HepG2 (cell line): ENCODE data around the gene HCFC1R1. TPM values are rescaled to one million over a fixed set of nuclear protein-coding genes. Genes with fewer than 3 reads are reported as not detected.

Experiments used
- ARHGAP35 ChIP-seq: sonication (generic); formaldehyde crosslinking; IDR thresholded peaks from 2 replicates; pipeline ENCODE4 v1.9.0; 2022; ENCODE audit warnings: mild to moderate bottlenecking, inconsistent platforms, moderate library complexity, missing genetic modification reagents, borderline replicate concordance
- CBX2 ChIP-seq, 2 experiments: fragments of 200-600 bp in 1 of 2; sonication (generic); formaldehyde crosslinking in 1 of 2; IDR thresholded peaks; 2 replicates each; pipeline versions ENCODE4 v1.7.0 to v1.8.1; 2018 to 2022; ENCODE audit warnings: low read depth in 2 of 2, low read length in 1 of 2, mild to moderate bottlenecking in 1 of 2, missing genetic modification reagents in 1 of 2
- CENPX ChIP-seq: sonication (generic); formaldehyde crosslinking; IDR thresholded peaks from 2 replicates; pipeline ENCODE4 v1.9.0; 2021; ENCODE audit warnings: mild to moderate bottlenecking, missing genetic modification reagents, moderate library complexity
- CREM ChIP-seq, 2 experiments: sonication (generic) in 1 of 2; formaldehyde crosslinking in 1 of 2; IDR thresholded peaks; 2 replicates each; pipeline versions ENCODE4 v1.4.0 to v1.6.1; 2016 to 2020; ENCODE audit warnings: antibody characterized with exemption in 1 of 2, mild to moderate bottlenecking in 1 of 2, missing genetic modification reagents in 1 of 2
- ELF3 ChIP-seq: IDR thresholded peaks from 2 replicates; pipeline ENCODE4 v1.6.1; 2016; ENCODE audit warnings: missing genetic modification reagents, missing compliant biosample characterization
- FIP1L1 ChIP-seq: fragments of 200-400 bp; formaldehyde crosslinking; IDR thresholded peaks from 2 replicates; pipeline ENCODE4 v1.6.1; 2018; ENCODE audit warnings: low read depth, mild to moderate bottlenecking, low read length, moderate library complexity, borderline replicate concordance; ENCODE audit not compliant: insufficient read depth
- HIVEP1 ChIP-seq: sonication (generic); formaldehyde crosslinking; IDR thresholded peaks from 2 replicates; pipeline ENCODE4 v1.4.0; 2020; ENCODE audit warnings: mild to moderate bottlenecking, missing genetic modification reagents
- HNRNPLL ChIP-seq: fragments of 200-400 bp; formaldehyde crosslinking; IDR thresholded peaks from 2 replicates; pipeline ENCODE4 v1.6.1; 2017; ENCODE audit warnings: mild to moderate bottlenecking, low read depth, low read length; ENCODE audit not compliant: poor library complexity, severe bottlenecking
- JARID2 ChIP-seq: sonication (generic); formaldehyde crosslinking; IDR thresholded peaks from 2 replicates; pipeline ENCODE4 v1.8.1; 2023; ENCODE audit warnings: missing genetic modification reagents, inconsistent platforms; ENCODE audit not compliant: insufficient replicate concordance
- KDM1A ChIP-seq: IDR thresholded peaks from 2 replicates; pipeline ENCODE4 v1.6.1; 2016; ENCODE audit warnings: missing compliant biosample characterization
- KDM4B ChIP-seq: sonication (generic); formaldehyde crosslinking; IDR thresholded peaks from 2 replicates; pipeline ENCODE4 v1.4.0; 2020; ENCODE audit warnings: missing genetic modification reagents
- KLF6 ChIP-seq: IDR thresholded peaks from 2 replicates; pipeline ENCODE4 v1.8.0; 2016; ENCODE audit warnings: missing biosample characterization, missing genetic modification reagents
- MEF2D ChIP-seq: sonication (generic); formaldehyde crosslinking; IDR thresholded peaks from 2 replicates; pipeline ENCODE4 v1.5.1; 2020; ENCODE audit warnings: mild to moderate bottlenecking, missing genetic modification reagents
- NAIF1 ChIP-seq: sonication (generic); formaldehyde crosslinking; IDR thresholded peaks from 2 replicates; pipeline ENCODE4 v1.5.0; 2020; ENCODE audit warnings: mild to moderate bottlenecking, missing genetic modification reagents, borderline replicate concordance
- PHF5A ChIP-seq: IDR thresholded peaks from one replicate; pipeline ENCODE4 v1.6.1; 2018; ENCODE audit warnings: low read depth, missing genetic modification reagents; ENCODE audit not compliant: unreplicated experiment
- SIX1 ChIP-seq: sonication (generic); formaldehyde crosslinking; IDR thresholded peaks from 2 replicates; pipeline ENCODE4 v1.4.0; 2020; ENCODE audit warnings: missing genetic modification reagents, borderline replicate concordance
- SMYD3 ChIP-seq: sonication (generic); formaldehyde crosslinking; IDR thresholded peaks from 2 replicates; pipeline ENCODE4 v1.8.1; 2023; ENCODE audit warnings: mild to moderate bottlenecking, missing genetic modification reagents
- TBP ChIP-seq: sonication (generic); formaldehyde crosslinking; IDR thresholded peaks from 2 replicates; pipeline ENCODE4 v1.5.0; 2020; ENCODE audit warnings: missing genetic modification reagents
- ZC3H13 ChIP-seq: sonication (generic); formaldehyde crosslinking; IDR thresholded peaks from 2 replicates; pipeline ENCODE4 v1.8.1; 2023; ENCODE audit warnings: mild to moderate bottlenecking, missing genetic modification reagents, moderate library complexity
- ZFYVE20 ChIP-seq: sonication (generic); formaldehyde crosslinking; IDR thresholded peaks from 2 replicates; pipeline ENCODE4 v1.8.0; 2023; ENCODE audit warnings: low read depth, mild to moderate bottlenecking, moderate library complexity, missing genetic modification reagents, borderline replicate concordance
- ZNF225 ChIP-seq: sonication (generic); formaldehyde crosslinking; IDR thresholded peaks from 2 replicates; pipeline ENCODE4 v1.4.0; 2020; ENCODE audit warnings: mild to moderate bottlenecking, missing genetic modification reagents
- ZNF30 ChIP-seq: sonication (generic); formaldehyde crosslinking; IDR thresholded peaks from 2 replicates; pipeline ENCODE4 v1.5.0; 2020; ENCODE audit warnings: mild to moderate bottlenecking, missing genetic modification reagents
- ZNF891 ChIP-seq: sonication (generic); formaldehyde crosslinking; IDR thresholded peaks from 2 replicates; pipeline ENCODE4 v1.5.0; 2020; ENCODE audit warnings: mild to moderate bottlenecking, missing genetic modification reagents
- ZSCAN30 ChIP-seq: sonication (generic); formaldehyde crosslinking; IDR thresholded peaks from 2 replicates; pipeline ENCODE4 v1.5.0; 2020; ENCODE audit warnings: mild to moderate bottlenecking, missing genetic modification reagents
- polyA plus RNA-seq, 8 experiments: library from polyadenylated mRNA; depleted of rRNA in 3 of 8; stranded (reverse) in 7 of 8; unstranded in 1 of 8; fragments of >200 nt; fragmentation: Illumina TruSeq in 4 of 8; extraction: Trizol in 4 of 8; gene quantifications; 2 replicates each; pipeline versions ENCODE4 v1.2.1 to v1.2.3, GENCODE V29; 2011 to 2016; ENCODE audit warnings: low read depth in 4 of 8, missing spikeins in 1 of 8, mixed read lengths in 1 of 8; ENCODE audit not compliant: insufficient read depth in 1 of 8
- total RNA-seq, 5 experiments: library from RNA; depleted of rRNA; stranded (reverse); fragments of >200 nt; fragmentation: Illumina TruSeq; extraction: Trizol; gene quantifications; 2 replicates each; pipeline ENCODE4 v1.2.3, GENCODE V29; 2016; ENCODE audit warnings: low read depth in 1 of 5
- TF ChIP-seq, protein P1 (sequence below): sonication (generic); formaldehyde crosslinking; IDR thresholded peaks from 2 replicates; pipeline ENCODE4 v1.5.0; 2020; ENCODE audit warnings: missing genetic modification reagents
- TF ChIP-seq, protein P2 (sequence below): sonication (generic); formaldehyde crosslinking; IDR thresholded peaks from 2 replicates; pipeline ENCODE4 v1.5.0; 2020; ENCODE audit warnings: missing genetic modification reagents
- TF ChIP-seq, protein P3 (sequence below): sonication (generic); formaldehyde crosslinking; IDR thresholded peaks from 2 replicates; pipeline ENCODE4 v1.4.0; 2020; ENCODE audit warnings: mild to moderate bottlenecking, missing genetic modification reagents

Gene HCFC1R1
- total and polyA plus RNA-seq, 2 of the 13 experiments (the other 11 are each of a cell fraction or from before 2014, with no cell fraction given) = 13.8 to 16.1 TPM

DNA sequence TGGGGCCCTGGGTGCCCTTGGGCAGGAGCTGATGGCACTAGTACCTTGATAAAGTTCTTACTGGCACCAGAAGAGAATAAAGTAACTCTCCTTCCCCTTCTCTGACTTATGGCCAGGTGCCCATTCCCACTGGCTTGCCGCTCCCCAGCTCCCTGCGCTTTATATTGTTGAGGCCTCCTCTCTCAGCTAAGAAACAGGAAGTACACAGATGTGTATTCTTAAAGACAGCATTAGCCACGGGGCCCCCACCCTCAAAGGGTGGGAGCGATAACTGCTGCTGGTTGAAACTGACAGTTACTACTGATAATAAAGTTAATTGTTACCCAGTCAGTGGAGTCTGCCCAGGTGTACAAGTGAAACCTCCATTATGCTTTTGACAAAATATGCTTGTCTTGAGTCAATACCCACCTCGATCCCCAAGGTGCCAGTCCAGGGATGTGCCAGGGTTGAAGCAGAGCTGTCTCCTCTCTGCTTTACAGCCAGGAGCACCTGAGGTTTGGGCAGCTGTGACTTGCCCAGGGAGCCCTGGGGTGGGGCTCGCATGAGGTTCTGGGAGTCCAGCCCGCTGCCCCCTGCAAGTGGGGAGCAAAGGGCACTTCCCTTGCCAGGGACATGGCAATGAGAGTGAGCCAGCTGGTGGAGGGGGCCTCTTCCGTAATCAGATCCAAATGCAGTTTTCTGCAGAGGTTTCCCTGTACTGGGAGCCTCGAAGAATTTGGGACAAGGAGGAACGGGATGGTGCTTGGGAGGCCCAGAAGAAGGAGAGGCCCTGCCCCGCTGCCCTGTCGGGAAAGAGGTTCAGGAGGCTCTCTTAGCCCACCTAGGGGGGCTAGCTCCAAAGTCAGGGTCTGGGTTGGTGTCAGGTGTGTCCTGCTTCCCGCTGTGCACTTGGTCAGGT lies 16.4 kb downstream of the HCFC1R1 start (continued):
- TF ChIP-seq, protein P1, sequence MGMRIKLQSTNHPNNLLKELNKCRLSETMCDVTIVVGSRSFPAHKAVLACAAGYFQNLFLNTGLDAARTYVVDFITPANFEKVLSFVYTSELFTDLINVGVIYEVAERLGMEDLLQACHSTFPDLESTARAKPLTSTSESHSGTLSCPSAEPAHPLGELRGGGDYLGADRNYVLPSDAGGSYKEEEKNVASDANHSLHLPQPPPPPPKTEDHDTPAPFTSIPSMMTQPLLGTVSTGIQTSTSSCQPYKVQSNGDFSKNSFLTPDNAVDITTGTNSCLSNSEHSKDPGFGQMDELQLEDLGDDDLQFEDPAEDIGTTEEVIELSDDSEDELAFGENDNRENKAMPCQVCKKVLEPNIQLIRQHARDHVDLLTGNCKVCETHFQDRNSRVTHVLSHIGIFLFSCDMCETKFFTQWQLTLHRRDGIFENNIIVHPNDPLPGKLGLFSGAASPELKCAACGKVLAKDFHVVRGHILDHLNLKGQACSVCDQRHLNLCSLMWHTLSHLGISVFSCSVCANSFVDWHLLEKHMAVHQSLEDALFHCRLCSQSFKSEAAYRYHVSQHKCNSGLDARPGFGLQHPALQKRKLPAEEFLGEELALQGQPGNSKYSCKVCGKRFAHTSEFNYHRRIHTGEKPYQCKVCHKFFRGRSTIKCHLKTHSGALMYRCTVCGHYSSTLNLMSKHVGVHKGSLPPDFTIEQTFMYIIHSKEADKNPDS (CRISPR knock-in tag) = no peak
- no peak for TF ChIP-seq SIX1 (CRISPR knock-in tag)
- no peak for TF ChIP-seq KLF6 (CRISPR knock-in tag)
- no peak for TF ChIP-seq KDM4B (CRISPR knock-in tag)
- no peak for TF ChIP-seq ZC3H13 (CRISPR knock-in tag)
- TF ChIP-seq, protein P2, sequence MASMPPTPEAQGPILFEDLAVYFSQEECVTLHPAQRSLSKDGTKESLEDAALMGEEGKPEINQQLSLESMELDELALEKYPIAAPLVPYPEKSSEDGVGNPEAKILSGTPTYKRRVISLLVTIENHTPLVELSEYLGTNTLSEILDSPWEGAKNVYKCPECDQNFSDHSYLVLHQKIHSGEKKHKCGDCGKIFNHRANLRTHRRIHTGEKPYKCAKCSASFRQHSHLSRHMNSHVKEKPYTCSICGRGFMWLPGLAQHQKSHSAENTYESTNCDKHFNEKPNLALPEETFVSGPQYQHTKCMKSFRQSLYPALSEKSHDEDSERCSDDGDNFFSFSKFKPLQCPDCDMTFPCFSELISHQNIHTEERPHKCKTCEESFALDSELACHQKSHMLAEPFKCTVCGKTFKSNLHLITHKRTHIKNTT = no peak
- TF ChIP-seq JARID2 = no peak
- TF ChIP-seq SMYD3 (CRISPR knock-in tag) = no peak
- no peak for TF ChIP-seq NAIF1 (CRISPR knock-in tag)
- TF ChIP-seq KDM1A = no peak
- no peak for TF ChIP-seq HIVEP1 (CRISPR knock-in tag)
- no peak for TF ChIP-seq PHF5A (CRISPR knock-in tag)
- TF ChIP-seq CENPX (CRISPR knock-in tag) = no peak
- TF ChIP-seq ARHGAP35 (CRISPR knock-in tag) = no peak
- no peak for TF ChIP-seq ZSCAN30 (CRISPR knock-in tag)
- 0 out of 2 replicates have a peak, but pooled peaks have one; percentile 14 for TF ChIP-seq ZNF891 (CRISPR knock-in tag)
- peak; percentile 14; the same call in 1 of the 2 replicates for TF ChIP-seq CREM (IDR thresholded peaks at IDR 0.05)
- no peak for TF ChIP-seq CREM (CRISPR knock-in tag; IDR thresholded peaks at IDR 0.05)
- TF ChIP-seq ZFYVE20 = no peak
- TF ChIP-seq, protein P3, sequence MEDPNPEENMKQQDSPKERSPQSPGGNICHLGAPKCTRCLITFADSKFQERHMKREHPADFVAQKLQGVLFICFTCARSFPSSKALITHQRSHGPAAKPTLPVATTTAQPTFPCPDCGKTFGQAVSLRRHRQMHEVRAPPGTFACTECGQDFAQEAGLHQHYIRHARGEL (CRISPR knock-in tag) = no peak
- TF ChIP-seq FIP1L1 = no peak
- no peak for TF ChIP-seq MEF2D (CRISPR knock-in tag)
- TF ChIP-seq CBX2 (IDR thresholded peaks at IDR 0.05; ENCODE audit: low read depth, low read length) = no peak
- no peak for TF ChIP-seq CBX2 (CRISPR knock-in tag; IDR thresholded peaks at IDR 0.05; ENCODE audit: low read depth)
- no peak for TF ChIP-seq ZNF225
- no peak for TF ChIP-seq TBP (CRISPR knock-in tag)
- TF ChIP-seq ZNF30 (CRISPR knock-in tag) = no peak
- no peak for TF ChIP-seq HNRNPLL
- peak; percentile 27; the same call in 1 of the 2 replicates for TF ChIP-seq ELF3 (CRISPR knock-in tag)
